ENCODE data around the gene SHMT2. TPM values are rescaled to one million over a fixed set of nuclear protein-coding genes. Genes with fewer than 3 reads are reported as not detected.
A peak's percentile ranks its signal among the peaks of the same experiment; 100 is the strongest.

The SHMT2 gene
- total and polyA plus RNA-seq, 2 of the 4 experiments (the other 2 are of a cell fraction), result 266 to 364 TPM

- Histone ChIP-seq H4K91ac (ENCODE audit: insufficient read depth, low read depth, low read length) (no peak overlapping the region), H3K23ac (ENCODE audit: low read depth, low read length) (no peak overlapping the region), H3K27ac (ENCODE audit: insufficient read depth, low read length) (no peak overlapping the region), H3K4me3 (ENCODE audit: insufficient read depth, low read depth, low read length) (no peak overlapping the region), H3K9me3 (ENCODE audit: control insufficient read depth, insufficient read depth, low read length) (no peaks in the 10 kb centered on the region), H4K20me1 (ENCODE audit: insufficient read depth, low read length) (peaks cover 35% of the 10 kb centered on the region), H2AK5ac (ENCODE audit: low read depth, low read length) (no peak overlapping the region), H2AK9ac (replicated peaks; ENCODE audit: low read depth, low read length, poor library complexity) (no peak overlapping the region), H3K4me2 (ENCODE audit: low read depth, low read length) (no peak overlapping the region), H3K4me1 (ENCODE audit: control insufficient read depth, insufficient read depth, low read length) (0 out of 2 replicates have a peak, but pooled peaks cover 2% of the 10 kb centered on the region), H3K36me3 (ENCODE audit: control insufficient read depth, insufficient read depth, low read length) (peaks cover 93% of the 10 kb centered on the region), H2AFZ (replicated peaks; ENCODE audit: low read length, poor library complexity) (peak overlapping the region; percentile 21), H3K56ac (ENCODE audit: extremely low read depth, insufficient read depth, low read length) (no peak overlapping the region), H4K5ac (ENCODE audit: low read depth, low read length) (no peak overlapping the region), H3K9me1 (ENCODE audit: insufficient read depth, low read length) (no peaks in the 10 kb centered on the region), H2BK20ac (ENCODE audit: low read depth, low read length) (no peak overlapping the region), H4K8ac (ENCODE audit: low read depth in 2 of 2, low read length in 2 of 2) (no peak overlapping the region), H3K9ac (ENCODE audit: low read depth, low read length) (no peak overlapping the region), H3K79me1 (ENCODE audit: low read depth in 1 of 2, low read length in 2 of 2) (peaks cover 2 to 11% of the 10 kb centered on the region in 2 experiments; a peak in 2 of 4 replicates), H3K27me3 (ENCODE audit: control insufficient read depth, insufficient read depth, low read length) (no peaks in the 10 kb centered on the region), H3K14ac (replicated peaks; ENCODE audit: low read depth, low read length) (no peak overlapping the region), H2BK120ac (ENCODE audit: low read depth, low read length) (no peak overlapping the region), H3K4ac (ENCODE audit: low read depth, low read length) (no peak overlapping the region), H2BK5ac (ENCODE audit: low read depth, low read length, poor library complexity, severe bottlenecking) (no peak overlapping the region), H2BK15ac (ENCODE audit: low read depth, low read length) (no peak overlapping the region), H3K18ac (ENCODE audit: low read depth, low read length) (no peak overlapping the region)
- dilution Hi-C loops (cut with HindIII; ENCODE audit: low sequenced_read_pairs, unreplicated experiment), result no loop called here
- 90% methylated on average over 16 of the region's 22 CpGs; no CpG with 5 or more reads in 1 of the 2 experiments for WGBS, 2 experiments (ENCODE audit: extremely low coverage in 2 of 2, insufficient read length in 1 of 2)
- intact Hi-C loops (cut with micrococcal nuclease), result no loop called here
- in situ Hi-C loops (cut with MboI; ENCODE audit: low sequenced_read_pairs), result no loop called here
- ChIA-PET POLR2A (ENCODE audit: unreplicated experiment) (no interaction called here), CTCF (no interaction called here)
- no TSS peak for BruUV-seq (replicated peaks)
- ATAC-seq (ENCODE audit: low read depth) (no peak), DNase-seq (no peak)
- no peak for TF ChIP-seq MXI1 (IDR thresholded peaks at IDR 0.05; ENCODE audit: borderline replicate concordance, low read depth, low read length)
- no peak for TF ChIP-seq RCOR1 (IDR thresholded peaks at IDR 0.05; ENCODE audit: insufficient replicate concordance, low read length)
- no peak for TF ChIP-seq FOS (IDR thresholded peaks at IDR 0.05; ENCODE audit: low read depth, low read length)
- TF ChIP-seq ELK1 (IDR thresholded peaks at IDR 0.05; ENCODE audit: borderline replicate concordance, low read depth, low read length), result no peak
- TF ChIP-seq NFE2L2 (IDR thresholded peaks at IDR 0.05; ENCODE audit: low read depth, low read length), result no peak
- no peak for TF ChIP-seq RFX5 (IDR thresholded peaks at IDR 0.05; ENCODE audit: low read depth, low read length)
- no peak for TF ChIP-seq POLR2A (IDR thresholded peaks at IDR 0.05; ENCODE audit: low read depth, low read length)
- TF ChIP-seq CEBPB (IDR thresholded peaks at IDR 0.05; ENCODE audit: low read depth, low read length), result no peak
- no peak for TF ChIP-seq SMC3 (IDR thresholded peaks at IDR 0.05; ENCODE audit: low read depth, low read length)
- no peak for TF ChIP-seq MAFK (IDR thresholded peaks at IDR 0.05; ENCODE audit: low read depth, low read length)
- TF ChIP-seq BHLHE40 (IDR thresholded peaks at IDR 0.05; ENCODE audit: low read depth, low read length), result no peak
- no peak for TF ChIP-seq CHD1 (IDR thresholded peaks at IDR 0.05; ENCODE audit: low read depth, low read length)
These were observed 20.8 kb upstream of the SHMT2 start for GRCh38 chr12:57208631-57209282.

All from IMR-90 (cell line).